Peyer's patch (tissue), 4 donors: ENCODE measurements around the gene PCNX1.

Experiments used
- CTCF ChIP-seq, 6 experiments: fragments of 450-650 bp in 4 of 6; fragments of 200-600 bp in 2 of 6; sonication (generic) in 1 of 6; IDR thresholded peaks; one replicate each; pipeline ENCODE4 v1.5.1; 2017 to 2019; ENCODE audit warnings: antibody characterized with exemption in 6 of 6, mild to moderate bottlenecking in 3 of 6, moderate library complexity in 1 of 6
- POLR2A ChIP-seq, 2 donors: fragments of 450-650 bp; IDR thresholded peaks; one replicate each; pipeline ENCODE4 v1.5.1; 2017; ENCODE audit warnings: antibody characterized with exemption in 2 of 2, mild to moderate bottlenecking in 2 of 2, moderate library complexity in 2 of 2

- TF ChIP-seq POLR2A (IDR thresholded peaks at IDR 0.05): no peak
- TF ChIP-seq CTCF (IDR thresholded peaks at IDR 0.05): no peak
These were observed 206.1 kb downstream of the PCNX1 start for GRCh38 chr14:71113376-71113775.
